Calu3 (cell line): ENCODE data around the gene CYBC1. TPM values are rescaled to one million over a fixed set of nuclear protein-coding genes. Genes with fewer than 3 reads are reported as not detected.

ENCODE experiments used
- BruUV-seq: library from RNA; stranded (reverse); fragments of 400-500 nt; replicated peaks from 2 replicates; lab custom pipeline; 2021; lab: Mats Ljungman, UMichigan
- CTCF ChIA-PET: fragments of 300-600 bp; sonication (Branson Sonifier 250); formaldehyde crosslinking; loops from one replicate; lab custom pipeline; 2022; ENCODE audit warnings: antibody characterized with exemption; lab: Charles Lee
- DNase-seq: peaks from one replicate; pipeline ENCODE4 v3.0.0; 2022
- H3K27ac Mint-ChIP-seq: one replicate; pipeline ENCODE4 v1.8.0; 2022; ENCODE audit warnings: mixed read lengths; ENCODE audit not compliant: unreplicated experiment
- H3K27me3 Mint-ChIP-seq: one replicate; pipeline ENCODE4 v1.8.0; 2022; ENCODE audit warnings: mixed read lengths; ENCODE audit not compliant: unreplicated experiment
- H3K36me3 Mint-ChIP-seq: one replicate; pipeline ENCODE4 v1.8.0; 2022; ENCODE audit warnings: mild to moderate bottlenecking, moderate library complexity, mixed read lengths; ENCODE audit not compliant: insufficient read depth, unreplicated experiment
- H3K4me1 Mint-ChIP-seq: one replicate; pipeline ENCODE4 v1.8.0; 2022; ENCODE audit warnings: mild to moderate bottlenecking, low read depth, mixed read lengths; ENCODE audit not compliant: unreplicated experiment
- H3K4me3 Mint-ChIP-seq: one replicate; pipeline ENCODE4 v1.8.0; 2022; ENCODE audit warnings: mild to moderate bottlenecking, low read depth, moderate library complexity, mixed read lengths; ENCODE audit not compliant: unreplicated experiment
- H3K9me3 Mint-ChIP-seq: one replicate; pipeline ENCODE4 v1.8.0; 2022; ENCODE audit warnings: low read depth, mixed read lengths; ENCODE audit not compliant: unreplicated experiment
- intact Hi-C: fragments of 100-400 bp; cut with micrococcal nuclease; formaldehyde crosslinking; loops from one replicate; pipeline ENCODE4 v1.10.0; 2022; ENCODE audit not compliant: unreplicated experiment
- total RNA-seq: library from RNA; stranded (reverse); gene quantifications from 2 replicates; pipeline ENCODE4 v1.2.3, GENCODE V29; 2022
- TF ChIP-seq, protein P1 (sequence below): fragments of 200-600 bp; IDR thresholded peaks from one replicate; pipeline ENCODE4 v1.8.0; 2022; ENCODE audit warnings: antibody characterized with exemption; ENCODE audit not compliant: unreplicated experiment

The CYBC1 gene
- total RNA-seq, 1 experiment from 2014 or later = 80.3 TPM

DNA sequence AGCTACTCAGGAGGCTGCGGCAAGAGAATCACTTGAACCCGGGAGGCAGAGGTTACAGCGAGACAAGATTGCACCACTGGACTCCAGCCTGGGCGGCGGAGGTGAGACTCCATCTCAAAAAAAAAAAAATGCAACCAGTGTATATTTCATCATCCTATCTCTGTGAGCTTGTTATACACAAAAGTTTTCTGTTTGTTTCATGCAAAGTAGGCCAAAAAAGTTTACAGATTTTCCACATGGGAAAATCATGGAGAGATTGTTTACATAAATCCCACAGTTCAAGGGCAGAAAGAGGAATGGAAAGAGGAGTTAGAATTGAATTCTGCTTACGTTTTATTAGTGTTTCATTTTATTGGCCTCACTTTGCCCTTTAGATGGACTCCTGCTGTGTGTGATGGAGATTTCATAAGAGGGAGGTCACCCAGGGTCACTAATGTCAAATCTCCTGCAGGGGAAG is 32.7 kb upstream of the CYBC1 start:
- no TSS peak for BruUV-seq
- TF ChIP-seq, protein P1, sequence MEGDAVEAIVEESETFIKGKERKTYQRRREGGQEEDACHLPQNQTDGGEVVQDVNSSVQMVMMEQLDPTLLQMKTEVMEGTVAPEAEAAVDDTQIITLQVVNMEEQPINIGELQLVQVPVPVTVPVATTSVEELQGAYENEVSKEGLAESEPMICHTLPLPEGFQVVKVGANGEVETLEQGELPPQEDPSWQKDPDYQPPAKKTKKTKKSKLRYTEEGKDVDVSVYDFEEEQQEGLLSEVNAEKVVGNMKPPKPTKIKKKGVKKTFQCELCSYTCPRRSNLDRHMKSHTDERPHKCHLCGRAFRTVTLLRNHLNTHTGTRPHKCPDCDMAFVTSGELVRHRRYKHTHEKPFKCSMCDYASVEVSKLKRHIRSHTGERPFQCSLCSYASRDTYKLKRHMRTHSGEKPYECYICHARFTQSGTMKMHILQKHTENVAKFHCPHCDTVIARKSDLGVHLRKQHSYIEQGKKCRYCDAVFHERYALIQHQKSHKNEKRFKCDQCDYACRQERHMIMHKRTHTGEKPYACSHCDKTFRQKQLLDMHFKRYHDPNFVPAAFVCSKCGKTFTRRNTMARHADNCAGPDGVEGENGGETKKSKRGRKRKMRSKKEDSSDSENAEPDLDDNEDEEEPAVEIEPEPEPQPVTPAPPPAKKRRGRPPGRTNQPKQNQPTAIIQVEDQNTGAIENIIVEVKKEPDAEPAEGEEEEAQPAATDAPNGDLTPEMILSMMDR = no peak
- no peak overlapping the region for H3K27ac Mint-ChIP-seq
- intact Hi-C loops = no loop called here
- H3K9me3 Mint-ChIP-seq = no peaks in the 10 kb centered on the region
- H3K36me3 Mint-ChIP-seq = peaks cover 31% of the 10 kb centered on the region
- H3K4me1 Mint-ChIP-seq = no peaks in the 10 kb centered on the region
- H3K27me3 Mint-ChIP-seq = no peaks in the 10 kb centered on the region
- DNase-seq = no peak
- H3K4me3 Mint-ChIP-seq = no peak overlapping the region
- CTCF ChIA-PET = no interaction called here

DNA sequence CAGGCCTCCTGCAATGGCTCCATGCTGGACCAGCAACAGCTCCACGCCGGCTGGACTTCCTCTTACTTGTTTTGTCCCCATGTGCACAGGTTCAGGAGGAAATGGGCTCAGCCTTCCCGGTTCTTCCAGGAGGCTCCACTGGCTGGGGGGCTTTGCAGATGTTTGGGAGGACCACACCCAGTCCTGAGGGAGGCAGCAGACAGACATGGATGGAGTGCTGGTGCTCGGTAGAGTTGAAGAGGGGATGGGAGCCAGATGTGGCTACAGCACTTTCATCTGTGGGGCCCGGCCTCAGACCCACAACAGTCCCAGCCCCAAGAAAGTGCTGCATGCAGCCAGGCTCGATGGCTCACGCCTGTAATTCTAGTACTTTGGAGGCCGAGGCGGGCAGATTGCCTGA is 29.8 kb upstream of the CYBC1 start:
- DNase-seq = no peak
- Mint-ChIP-seq H3K36me3 (peaks cover 12% of the 10 kb centered on the region), H3K4me1 (no peaks in the 10 kb centered on the region), H3K27ac (no peak overlapping the region), H3K9me3 (no peaks in the 10 kb centered on the region), H3K4me3 (no peak overlapping the region), H3K27me3 (no peaks in the 10 kb centered on the region)
- intact Hi-C loops = no loop called here
- TF ChIP-seq, protein P1 = no peak
- no TSS peak for BruUV-seq
- CTCF ChIA-PET = interaction anchor here (0.6 to 0.9 kb wide), 3 partner anchors 13 to 88 kb away, joined by 3 to 7 read pairs (median 3); no protein-coding TSS in a partner anchor

DNA sequence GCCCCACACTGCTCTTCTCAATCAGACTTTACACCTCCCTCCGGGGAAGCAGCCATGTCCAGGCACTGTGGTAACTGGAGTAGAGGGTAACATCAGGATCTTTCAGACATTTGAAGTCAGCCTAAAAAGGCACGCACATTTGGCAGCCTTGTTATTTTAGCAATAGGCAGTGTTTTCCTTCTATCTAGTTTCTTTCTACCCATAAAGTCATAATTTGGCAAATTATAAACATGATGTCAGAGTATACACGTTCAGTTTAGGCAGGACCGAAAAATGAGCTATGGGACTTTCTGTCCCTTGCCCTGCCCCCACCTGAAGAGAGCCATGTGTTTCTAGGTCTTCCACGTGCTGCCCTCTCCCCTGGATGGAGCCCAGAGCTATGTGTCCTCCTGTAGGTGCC is 29.1 kb upstream of the CYBC1 start:
- no TSS peak for BruUV-seq
- H3K4me1 Mint-ChIP-seq = no peaks in the 10 kb centered on the region
- TF ChIP-seq, protein P1 = no peak
- no peak overlapping the region for H3K4me3 Mint-ChIP-seq
- no peaks in the 10 kb centered on the region for H3K9me3 Mint-ChIP-seq
- no peaks in the 10 kb centered on the region for H3K27me3 Mint-ChIP-seq
- no peak for DNase-seq
- CTCF ChIA-PET = interaction anchor here (0.9 kb wide), 1 partner anchor 12 kb away, joined by 3 read pairs; no protein-coding TSS in a partner anchor
- no peak overlapping the region for H3K27ac Mint-ChIP-seq
- intact Hi-C loops = no loop called here
- peaks cover 9% of the 10 kb centered on the region for H3K36me3 Mint-ChIP-seq

DNA sequence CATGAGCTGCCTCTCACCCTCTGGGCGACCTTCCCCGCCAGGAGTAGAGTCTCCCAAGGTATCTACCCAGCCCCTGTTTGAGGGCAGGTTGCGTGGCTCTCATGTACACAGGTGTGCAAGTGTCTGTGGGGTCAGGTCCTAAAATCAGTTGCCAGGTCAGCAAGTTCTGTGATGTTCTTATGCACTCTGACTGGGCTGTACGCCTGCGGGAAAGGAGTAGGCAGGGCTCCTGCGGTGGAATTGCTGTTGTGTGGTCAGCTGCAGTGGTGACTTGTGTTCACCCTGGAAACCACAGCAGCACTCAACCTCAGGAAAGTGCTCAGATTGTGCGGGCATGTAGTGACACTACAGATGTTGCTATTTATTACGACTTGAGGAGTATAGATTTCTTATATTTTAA is 27.4 kb upstream of the CYBC1 start:
- Mint-ChIP-seq H3K9me3 (no peaks in the 10 kb centered on the region), H3K36me3 (peaks cover 8% of the 10 kb centered on the region), H3K27ac (no peak overlapping the region), H3K4me3 (no peak overlapping the region), H3K4me1 (no peaks in the 10 kb centered on the region), H3K27me3 (no peaks in the 10 kb centered on the region)
- DNase-seq = no peak
- intact Hi-C loops = no loop called here
- CTCF ChIA-PET = no interaction called here
- TF ChIP-seq, protein P1 = no peak
- BruUV-seq = no TSS peak
